Neural cell (in vitro differentiated cells): ENCODE measurements around the gene PRAF2. TPM values are rescaled to one million over a fixed set of nuclear protein-coding genes. Genes with fewer than 3 reads are reported as not detected.

ENCODE experiments used
- H2AFZ ChIP-seq: fragments of 200-600, 300-800 bp; sonication (generic), shearing (Covaris generic); 2 replicates; pipeline ENCODE4 v1.6.0; 2014; ENCODE audit warnings: low read depth, mild to moderate bottlenecking, antibody characterized with exemption, low read length, moderate library complexity
- H3F3A ChIP-seq: fragments of 200-600 bp; shearing (Covaris generic); 2 replicates; pipeline ENCODE4 v1.6.1; 2016; ENCODE audit warnings: mild to moderate bottlenecking, moderate library complexity, mixed read lengths, antibody characterized with exemption, low read length; ENCODE audit not compliant: insufficient read depth, poor library complexity, severe bottlenecking
- H3K27ac ChIP-seq: fragments of 200-600, 300-800 bp; sonication (generic), shearing (Covaris generic); 2 replicates; pipeline ENCODE4 v1.5.1; 2014; ENCODE audit warnings: mild to moderate bottlenecking, low read length, moderate library complexity
- H3K27me3 ChIP-seq: fragments of 300-800, 200-600 bp; sonication (generic), shearing (Covaris generic); 2 replicates; pipeline ENCODE4 v1.6.0; 2014; ENCODE audit warnings: mild to moderate bottlenecking, low read depth, low read length, moderate library complexity; ENCODE audit not compliant: insufficient read depth
- H3K36me3 ChIP-seq: fragments of 300-800, 200-600 bp; sonication (generic), shearing (Covaris generic); 2 replicates; pipeline ENCODE4 v1.5.1; 2014; ENCODE audit warnings: mild to moderate bottlenecking, antibody characterized with exemption, low read length, moderate library complexity; ENCODE audit not compliant: insufficient read depth
- H3K4me2 ChIP-seq: fragments of 300-800, 200-600 bp; sonication (generic), shearing (Covaris generic); 2 replicates; pipeline ENCODE4 v1.6.0; 2014; ENCODE audit warnings: mild to moderate bottlenecking, low read length
- H3K4me3 ChIP-seq: fragments of 300-800, 200-600 bp; sonication (generic), shearing (Covaris generic); 2 replicates; pipeline ENCODE4 v1.5.1; 2014; ENCODE audit warnings: mild to moderate bottlenecking, low read length, moderate library complexity
- H3K79me2 ChIP-seq: fragments of 200-600 bp; shearing (Covaris generic); replicated peaks from 2 replicates; pipeline ENCODE4 v1.6.0; 2014; ENCODE audit warnings: mild to moderate bottlenecking, low read length, moderate library complexity; ENCODE audit not compliant: insufficient read depth
- H3K9ac ChIP-seq: fragments of 300-800, 200-600 bp; sonication (generic), shearing (Covaris generic); 2 replicates; pipeline ENCODE4 v1.6.1; 2016; ENCODE audit warnings: mild to moderate bottlenecking, low read length, mixed read lengths
- H3K9me2 ChIP-seq: fragments of 200-600 bp; shearing (Covaris generic); 2 replicates; pipeline ENCODE4 v1.6.1; 2016; ENCODE audit warnings: mild to moderate bottlenecking, low read length, mixed read lengths; ENCODE audit not compliant: insufficient read depth
- H3K9me3 ChIP-seq: fragments of 200-600, 300-800 bp; sonication (generic), shearing (Covaris generic); 2 replicates; pipeline ENCODE4 v1.6.1; 2016; ENCODE audit warnings: mild to moderate bottlenecking, mixed run types, low read length, moderate library complexity, mixed read lengths
- H4K20me1 ChIP-seq: fragments of 200-600 bp; shearing (Covaris generic); 2 replicates; pipeline ENCODE4 v1.6.1; 2016; ENCODE audit warnings: mild to moderate bottlenecking, mixed run types; ENCODE audit not compliant: insufficient read depth
- CTCF ChIP-seq: fragments of 450-650 bp; IDR thresholded peaks from 2 replicates; pipeline ENCODE4 v1.5.1; 2014; ENCODE audit warnings: antibody characterized with exemption, mild to moderate bottlenecking, moderate library complexity; ENCODE audit not compliant: poor library complexity, severe bottlenecking
- EP300 ChIP-seq: fragments of 450-650 bp; conservative IDR thresholded peaks from 2 replicates; pipeline ENCODE4 v1.6.1; 2014; ENCODE audit warnings: antibody characterized with exemption, mild to moderate bottlenecking, moderate library complexity; ENCODE audit not compliant: poor library complexity, severe bottlenecking
- EZH2 ChIP-seq: fragments of 200-600, 300-800 bp; shearing (Covaris generic), sonication (generic); IDR thresholded peaks from 2 replicates; pipeline ENCODE4 v1.6.1; 2014; ENCODE audit warnings: antibody characterized with exemption, low read length, borderline replicate concordance, mild to moderate bottlenecking; ENCODE audit not compliant: insufficient read depth, poor library complexity, severe bottlenecking
- MXI1 ChIP-seq: fragments of 450-650 bp; conservative IDR thresholded peaks from 2 replicates; pipeline ENCODE4 v1.6.1; 2014; ENCODE audit warnings: antibody characterized with exemption, mild to moderate bottlenecking; ENCODE audit not compliant: poor library complexity, severe bottlenecking
- POLR2AphosphoS5 ChIP-seq: IDR thresholded peaks from 2 replicates; pipeline ENCODE4 v1.6.1; 2012
- RAD21 ChIP-seq: fragments of 450-650 bp; conservative IDR thresholded peaks from 2 replicates; pipeline ENCODE4 v1.6.1; 2014; ENCODE audit warnings: antibody characterized with exemption, mild to moderate bottlenecking, moderate library complexity
- REST ChIP-seq: IDR thresholded peaks from 2 replicates; pipeline ENCODE4 v1.6.1; 2012; ENCODE audit warnings: borderline replicate concordance
- SMC3 ChIP-seq: fragments of 450-650 bp; conservative IDR thresholded peaks from 2 replicates; pipeline ENCODE4 v1.6.1; 2014; ENCODE audit warnings: antibody characterized with exemption, mild to moderate bottlenecking, moderate library complexity; ENCODE audit not compliant: poor library complexity
- TAF1 ChIP-seq: IDR thresholded peaks from 2 replicates; pipeline ENCODE4 v1.6.1; 2012; ENCODE audit warnings: low read depth
- polyA plus RNA-seq: library from polyadenylated mRNA; depleted of rRNA; stranded (reverse); fragments of >200 nt; gene quantifications from 2 replicates; pipeline ENCODE4 v1.2.3, GENCODE V29; 2014

Gene PRAF2
- polyA plus RNA-seq, 1 donor from 2014 or later = 7.3 TPM

- Histone ChIP-seq H2AFZ (no peak overlapping the region), H3K27me3 (no peaks in the 10 kb centered on the region), H3K4me2 (no peak overlapping the region), H3K27ac (no peak overlapping the region), H3K9ac (no peak overlapping the region), H3K9me3 (no peaks in the 10 kb centered on the region), H3F3A (no peaks in the 10 kb centered on the region), H3K79me2 (no peaks in the 10 kb centered on the region), H3K9me2 (no peaks in the 10 kb centered on the region), H3K4me3 (no peak overlapping the region), H3K36me3 (no peaks in the 10 kb centered on the region), H4K20me1 (no peaks in the 10 kb centered on the region)
- TF ChIP-seq EP300 = no peak
- TF ChIP-seq EZH2 = no peak
- no peak for TF ChIP-seq CTCF
- no peak for TF ChIP-seq REST
- TF ChIP-seq TAF1 = no peak
- no peak for TF ChIP-seq MXI1
- no peak for TF ChIP-seq POLR2AphosphoS5
- TF ChIP-seq RAD21 = no peak
- no peak for TF ChIP-seq SMC3
These were observed 33.1 kb upstream of the PRAF2 start for GRCh38 chrX:49106930-49107329.

- Histone ChIP-seq H3K4me3 (no peak overlapping the region), H2AFZ (no peak overlapping the region), H3F3A (no peaks in the 10 kb centered on the region), H3K9me2 (no peaks in the 10 kb centered on the region), H3K9ac (no peak overlapping the region), H3K36me3 (no peaks in the 10 kb centered on the region), H4K20me1 (no peaks in the 10 kb centered on the region), H3K27ac (no peak overlapping the region), H3K79me2 (no peaks in the 10 kb centered on the region), H3K4me2 (no peak overlapping the region), H3K9me3 (no peaks in the 10 kb centered on the region), H3K27me3 (no peaks in the 10 kb centered on the region)
- TF ChIP-seq POLR2AphosphoS5 = no peak
- no peak for TF ChIP-seq EZH2
- TF ChIP-seq RAD21 = no peak
- TF ChIP-seq REST = no peak
- TF ChIP-seq CTCF = no peak
- TF ChIP-seq SMC3 = no peak
- TF ChIP-seq TAF1 = no peak
- no peak for TF ChIP-seq EP300
- no peak for TF ChIP-seq MXI1
These were observed 32.5 kb upstream of the PRAF2 start for GRCh38 chrX:49106296-49106695.
